ENCODE results near the gene ANKMY1.

The ANKMY1 gene

GRCh38 chr2:240558236-240558761 lies 511 bp upstream of the ANKMY1 start:
- no peak for DNase-seq (ENCODE audit: low read depth)
- TF ChIP-seq, protein P1, sequence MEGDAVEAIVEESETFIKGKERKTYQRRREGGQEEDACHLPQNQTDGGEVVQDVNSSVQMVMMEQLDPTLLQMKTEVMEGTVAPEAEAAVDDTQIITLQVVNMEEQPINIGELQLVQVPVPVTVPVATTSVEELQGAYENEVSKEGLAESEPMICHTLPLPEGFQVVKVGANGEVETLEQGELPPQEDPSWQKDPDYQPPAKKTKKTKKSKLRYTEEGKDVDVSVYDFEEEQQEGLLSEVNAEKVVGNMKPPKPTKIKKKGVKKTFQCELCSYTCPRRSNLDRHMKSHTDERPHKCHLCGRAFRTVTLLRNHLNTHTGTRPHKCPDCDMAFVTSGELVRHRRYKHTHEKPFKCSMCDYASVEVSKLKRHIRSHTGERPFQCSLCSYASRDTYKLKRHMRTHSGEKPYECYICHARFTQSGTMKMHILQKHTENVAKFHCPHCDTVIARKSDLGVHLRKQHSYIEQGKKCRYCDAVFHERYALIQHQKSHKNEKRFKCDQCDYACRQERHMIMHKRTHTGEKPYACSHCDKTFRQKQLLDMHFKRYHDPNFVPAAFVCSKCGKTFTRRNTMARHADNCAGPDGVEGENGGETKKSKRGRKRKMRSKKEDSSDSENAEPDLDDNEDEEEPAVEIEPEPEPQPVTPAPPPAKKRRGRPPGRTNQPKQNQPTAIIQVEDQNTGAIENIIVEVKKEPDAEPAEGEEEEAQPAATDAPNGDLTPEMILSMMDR (IDR thresholded peaks at IDR 0.05; ENCODE audit: control insufficient read depth, insufficient read depth, low read depth, low read length, missing control alignments), result no peak
- H3K4me3 ChIP-seq (ENCODE audit: control insufficient read depth, low read depth, low read length), result peak overlapping the region; percentile 50

- TF ChIP-seq, protein P1 (IDR thresholded peaks at IDR 0.05; ENCODE audit: control insufficient read depth, insufficient read depth, low read depth, low read length, missing control alignments), result no peak
- no peak for DNase-seq (ENCODE audit: low read depth)
- peak overlapping the region; percentile 50 for H3K4me3 ChIP-seq (ENCODE audit: control insufficient read depth, low read depth, low read length)
Measured at GRCh38 chr2:240557101-240557751, 562 bp downstream of the ANKMY1 start.

- 0 out of 2 replicates have a peak overlapping the region, but pooled peaks have one; percentile 50 for H3K4me3 ChIP-seq (ENCODE audit: control insufficient read depth, low read depth, low read length)
- no peak for DNase-seq (ENCODE audit: low read depth)
- TF ChIP-seq, protein P1 (IDR thresholded peaks at IDR 0.05; ENCODE audit: control insufficient read depth, insufficient read depth, low read depth, low read length, missing control alignments), result peak; percentile 76
Measured at GRCh38 chr2:240556553-240557100, 1.2 kb downstream of the ANKMY1 start.

DNA sequence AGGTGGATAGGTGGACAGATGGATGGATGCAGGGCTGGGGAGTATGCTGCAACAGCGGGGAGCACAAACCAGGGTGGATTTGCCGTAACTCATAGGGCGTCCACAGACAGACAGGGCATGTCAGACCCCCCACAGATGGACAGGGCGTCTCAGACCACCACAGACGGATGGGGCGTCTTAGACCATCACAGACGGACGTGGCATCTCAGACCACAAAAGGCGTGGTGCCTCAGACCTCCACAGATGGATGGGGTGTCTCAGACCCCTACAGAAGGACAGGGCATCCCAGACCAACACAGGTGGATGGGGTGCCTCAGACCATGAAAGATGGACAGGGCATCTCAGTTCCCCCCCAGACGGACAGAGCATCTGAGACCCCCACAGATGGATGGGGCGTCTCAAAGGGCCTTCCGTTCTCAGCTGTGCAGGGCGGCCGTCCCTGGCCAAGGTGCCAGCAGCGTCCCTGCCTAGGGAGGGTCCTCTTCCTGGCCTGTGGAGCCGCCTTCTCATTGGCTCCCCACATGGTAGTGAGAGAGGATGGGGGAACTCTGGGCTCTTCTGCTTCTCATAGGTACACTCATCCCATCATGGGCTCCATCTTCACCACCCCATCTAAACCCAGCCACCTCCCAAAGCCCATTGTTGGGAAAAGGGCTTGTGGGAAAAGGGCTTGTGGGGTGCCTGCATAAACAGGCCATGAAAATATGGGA lies 2.1 kb downstream of the ANKMY1 start:
- TF ChIP-seq, protein P1 (IDR thresholded peaks at IDR 0.05; ENCODE audit: control insufficient read depth, insufficient read depth, low read depth, low read length, missing control alignments), result no peak
- no peak for DNase-seq (ENCODE audit: low read depth)
- no peak overlapping the region for H3K4me3 ChIP-seq (ENCODE audit: control insufficient read depth, low read depth, low read length)

GRCh38 chr2:240554767-240555493 lies 2.9 kb downstream of the ANKMY1 start:
- TF ChIP-seq, protein P1 (IDR thresholded peaks at IDR 0.05; ENCODE audit: control insufficient read depth, insufficient read depth, low read depth, low read length, missing control alignments), result no peak
- DNase-seq (ENCODE audit: low read depth), result no peak
- H3K4me3 ChIP-seq (ENCODE audit: control insufficient read depth, low read depth, low read length), result no peak overlapping the region

DNA sequence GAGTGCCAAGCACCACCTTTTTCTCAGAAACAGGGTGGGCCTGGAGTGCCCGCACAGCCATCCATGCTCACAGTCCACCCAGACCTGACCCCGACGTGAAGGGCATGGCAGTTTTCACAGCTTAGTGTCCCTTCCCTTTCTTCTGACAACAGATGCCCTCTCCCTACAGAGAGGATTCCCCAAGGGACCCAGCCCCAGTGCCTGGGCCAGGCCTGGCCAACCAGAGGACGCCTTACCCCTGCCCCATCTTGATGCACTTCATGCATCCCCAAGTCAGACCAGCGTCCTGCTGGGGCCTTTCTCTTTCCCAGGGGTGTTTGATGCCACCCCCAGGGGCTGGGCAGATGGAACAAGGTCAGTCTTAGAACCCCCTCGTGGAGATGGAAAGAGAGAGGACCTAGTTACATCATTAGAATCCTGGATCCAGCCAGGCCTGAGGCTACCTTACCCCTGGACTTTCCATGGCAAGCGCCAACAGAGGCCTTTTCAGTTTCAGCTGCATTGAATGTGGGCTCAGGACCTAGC lies 3.8 kb downstream of the ANKMY1 start:
- no peak for DNase-seq (ENCODE audit: low read depth)
- no peak overlapping the region for H3K4me3 ChIP-seq (ENCODE audit: control insufficient read depth, low read depth, low read length)
- TF ChIP-seq, protein P1 (IDR thresholded peaks at IDR 0.05; ENCODE audit: control insufficient read depth, insufficient read depth, low read depth, low read length, missing control alignments), result no peak

All from AG09309 (cell line).